ENCODE results near the gene CD58. TPM values are rescaled to one million over a fixed set of nuclear protein-coding genes. Genes with fewer than 3 reads are reported as not detected.
"Not testable (repeated sequence)": the region's sequence is repeated elsewhere in the genome, so short reads cannot be mapped to it uniquely, and the experiment has no call there.

Gene CD58
- total RNA-seq, 1 donor from 2014 or later, result 24.2 TPM

- DNase-seq (ENCODE audit: low spot score), result no peak
Observed at GRCh38 chr1:116571215-116571919, 541 bp upstream of the CD58 start.

GRCh38 chr1:116569776-116570357, 959 bp downstream of the CD58 start:
- DNase-seq (ENCODE audit: low spot score), result peak; percentile 65

GRCh38 chr1:116569381-116569670, 1.5 kb downstream of the CD58 start:
- no peak for DNase-seq (ENCODE audit: low spot score)

GRCh38 chr1:116568662-116569380, 2.0 kb downstream of the CD58 start:
- no peak for DNase-seq (ENCODE audit: low spot score)

GRCh38 chr1:116567790-116568661, 2.8 kb downstream of the CD58 start:
- no peak for DNase-seq (ENCODE audit: low spot score)

- no peak for DNase-seq (ENCODE audit: low spot score)
Observed at GRCh38 chr1:116565222-116565621, 5.6 kb downstream of the CD58 start.

- DNase-seq (ENCODE audit: low spot score), result no peak
Observed at GRCh38 chr1:116564426-116564825, 6.4 kb downstream of the CD58 start.

GRCh38 chr1:116562465-116562864, 8.4 kb downstream of the CD58 start:
- not testable (repeated sequence) for DNase-seq (ENCODE audit: low spot score)

- DNase-seq (ENCODE audit: low spot score), result no peak
Observed at GRCh38 chr1:116561563-116561962, 9.3 kb downstream of the CD58 start.

GRCh38 chr1:116560704-116561490, 9.9 kb downstream of the CD58 start:
- DNase-seq (ENCODE audit: low spot score), result no peak

GRCh38 chr1:116559304-116559761, 11.5 kb downstream of the CD58 start:
- no peak for DNase-seq (ENCODE audit: low spot score)

- DNase-seq (ENCODE audit: low spot score), result no peak
Observed at GRCh38 chr1:116558571-116558970, 12.3 kb downstream of the CD58 start.

- no peak for DNase-seq (ENCODE audit: low spot score)
Observed at GRCh38 chr1:116558140-116558549, 12.7 kb downstream of the CD58 start.

GRCh38 chr1:116557323-116557878, 13.4 kb downstream of the CD58 start:
- no peak for DNase-seq (ENCODE audit: low spot score)

- peak; percentile 60 for DNase-seq (ENCODE audit: low spot score)
Observed at GRCh38 chr1:116556289-116557006, 14.4 kb downstream of the CD58 start.

GRCh38 chr1:116554924-116555323, 15.9 kb downstream of the CD58 start:
- no peak for DNase-seq (ENCODE audit: low spot score)

- DNase-seq (ENCODE audit: low spot score), result no peak
Observed at GRCh38 chr1:116553386-116554115, 17.3 kb downstream of the CD58 start.

- DNase-seq (ENCODE audit: low spot score), result no peak
Observed at GRCh38 chr1:116546354-116546977, 24.4 kb downstream of the CD58 start.

GRCh38 chr1:116545359-116545705, 25.5 kb downstream of the CD58 start:
- no peak for DNase-seq (ENCODE audit: low spot score)
